Central memory CD8-positive, alpha-beta T cell (primary cell): Measurements from ENCODE around the gene LYPD4.
"Not testable (repeated sequence)": the region's sequence is repeated elsewhere in the genome, so short reads cannot be mapped to it uniquely, and the experiment has no call there.

ENCODE experiments used
- ATAC-seq: fragments of 150-1000 bp; cut with Tn5 transposase; replicated peaks from 2 replicates; pipeline ENCODE4 v1.10.0; 2022; ENCODE audit warnings: mild to moderate bottlenecking, moderate FRiP score, moderate number of reproducible peaks; ENCODE audit not compliant: poor library complexity, severe bottlenecking; ENCODE audit errors: extremely low read depth
- DNase-seq, 2 donors: peaks; one replicate each; pipeline ENCODE4 v3.0.0; 2021; ENCODE audit warnings: low spot score in 2 of 2
- H3K27ac Mint-ChIP-seq: one replicate; pipeline ENCODE4 v1.8.0; 2022; ENCODE audit warnings: low read depth, mild to moderate bottlenecking, moderate library complexity, mixed read lengths
- H3K27me3 Mint-ChIP-seq: one replicate; pipeline ENCODE4 v1.8.0; 2022; ENCODE audit warnings: mixed read lengths
- H3K36me3 Mint-ChIP-seq: one replicate; pipeline ENCODE4 v1.8.0; 2022; ENCODE audit warnings: mild to moderate bottlenecking, moderate library complexity, mixed read lengths; ENCODE audit not compliant: insufficient read depth
- H3K4me1 Mint-ChIP-seq: one replicate; pipeline ENCODE4 v1.8.0; 2022; ENCODE audit warnings: mixed read lengths
- H3K4me3 Mint-ChIP-seq: one replicate; pipeline ENCODE4 v1.8.0; 2022; ENCODE audit warnings: mild to moderate bottlenecking, moderate library complexity, mixed read lengths
- H3K9me3 Mint-ChIP-seq: one replicate; pipeline ENCODE4 v1.8.0; 2022; ENCODE audit warnings: mixed read lengths

Gene LYPD4

DNA sequence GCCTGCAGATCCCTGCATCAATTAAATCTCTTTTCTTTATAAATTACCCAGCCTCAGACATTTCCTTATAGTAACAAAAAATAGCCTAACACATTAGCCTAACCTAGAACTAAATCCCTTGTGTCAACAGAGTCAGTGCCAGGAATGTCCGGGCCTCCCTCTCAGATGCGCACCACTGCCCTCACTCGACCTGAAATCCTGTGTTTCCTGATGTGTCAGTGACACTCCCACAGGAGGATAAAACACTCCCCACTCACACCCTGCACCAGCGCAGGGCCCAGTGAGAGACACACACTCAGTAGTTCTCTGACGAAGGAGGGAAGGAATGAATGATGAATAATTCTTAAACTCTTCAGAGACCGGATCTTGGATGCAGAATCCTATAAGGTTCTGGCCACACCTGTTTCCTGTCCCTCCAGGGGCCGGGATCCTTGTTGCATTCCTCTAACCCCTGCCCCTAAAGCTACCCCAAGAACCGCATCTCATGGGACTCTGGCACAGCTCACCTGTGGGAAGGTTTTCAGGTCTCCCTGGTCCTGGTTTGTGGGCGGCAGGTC is 45.0 kb downstream of the LYPD4 start:
- peaks cover 7% of the 10 kb centered on the region for H3K4me1 Mint-ChIP-seq
- H3K27me3 Mint-ChIP-seq = peaks cover 52% of the 10 kb centered on the region
- no peaks in the 10 kb centered on the region for H3K9me3 Mint-ChIP-seq
- H3K4me3 Mint-ChIP-seq = no peak overlapping the region
- H3K36me3 Mint-ChIP-seq = peaks cover 4% of the 10 kb centered on the region
- no peak overlapping the region for H3K27ac Mint-ChIP-seq
- no peak for ATAC-seq
- no peak for DNase-seq

DNA sequence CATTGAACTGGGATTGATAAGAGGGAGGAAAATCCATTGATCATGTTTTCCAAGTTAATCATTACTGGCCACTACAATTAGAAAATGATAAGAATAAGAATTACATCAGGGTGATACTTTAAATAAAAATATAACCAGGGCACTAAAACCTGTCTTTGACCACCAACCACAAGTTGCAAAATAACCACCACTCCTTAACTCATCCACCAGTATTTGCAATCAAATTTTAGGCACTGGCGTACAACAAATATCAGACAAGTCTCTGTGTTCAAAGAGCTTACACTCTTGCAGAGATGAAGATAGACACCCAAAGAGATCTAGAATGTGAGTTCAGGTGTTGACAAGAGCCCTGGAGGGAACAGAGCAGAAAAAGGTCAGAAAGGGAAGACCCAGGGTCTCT is 47.6 kb downstream of the LYPD4 start:
- Mint-ChIP-seq H3K36me3 (peaks cover 5% of the 10 kb centered on the region), H3K27ac (no peak overlapping the region), H3K9me3 (no peaks in the 10 kb centered on the region), H3K4me1 (peaks cover 7% of the 10 kb centered on the region), H3K27me3 (peaks cover 74% of the 10 kb centered on the region), H3K4me3 (no peak overlapping the region)
- ATAC-seq (no peak), DNase-seq (no peak)

DNA sequence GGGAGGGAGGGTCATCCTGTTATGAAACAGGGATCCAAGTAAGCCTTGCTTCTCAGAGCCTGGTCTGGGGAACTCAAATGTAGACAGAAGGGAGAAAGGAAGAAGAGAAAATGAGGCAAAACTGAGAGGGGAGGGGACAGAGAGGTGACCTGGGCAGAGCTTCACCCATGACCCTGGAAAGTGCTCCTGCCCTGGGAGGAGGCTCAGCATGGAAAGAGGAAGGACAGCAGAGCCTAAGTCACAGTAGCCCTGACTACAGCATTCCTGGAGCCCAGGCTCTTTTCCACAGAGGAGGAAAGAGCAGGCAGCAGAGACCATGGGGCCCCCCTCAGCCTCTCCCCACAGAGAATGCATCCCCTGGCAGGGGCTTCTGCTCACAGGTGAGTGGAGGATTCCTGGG is 48.1 kb downstream of the LYPD4 start, which contains the start of gene CEACAM3:
TSS of gene CEACAM3 (plus strand) at position 226 of the 400 bp plus-strand sequence. CDS start at position 317, 91 bp downstream.
- Mint-ChIP-seq H3K27me3 (peaks cover 79% of the 10 kb centered on the region), H3K4me3 (no peak within 1 kb of the TSS), H3K4me1 (peaks cover 7% of the 10 kb centered on the region)

DNA sequence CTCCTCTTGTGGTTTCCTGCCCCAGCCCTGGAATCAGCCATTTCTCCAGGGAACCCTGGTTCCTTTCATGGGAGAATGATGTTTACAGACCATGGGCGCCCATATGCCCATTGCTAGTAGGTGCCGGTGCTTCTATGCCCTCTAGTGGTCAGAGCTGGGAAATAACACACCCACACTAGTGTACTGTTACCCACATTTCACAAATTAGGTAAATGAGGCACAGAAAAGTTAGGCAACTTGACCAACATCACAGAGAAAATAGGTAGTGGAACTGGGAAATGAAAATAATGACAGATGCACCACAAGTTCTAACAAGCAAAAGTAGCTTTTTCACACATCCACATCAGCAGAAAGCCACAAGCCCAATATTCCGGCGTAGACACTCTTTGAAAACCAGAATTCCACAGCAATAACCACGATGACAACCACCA is 49.4 kb downstream of the LYPD4 start:
- Mint-ChIP-seq H3K4me1 (peaks cover 7% of the 10 kb centered on the region), H3K36me3 (peaks cover 4% of the 10 kb centered on the region), H3K4me3 (no peak overlapping the region)

More for the DNA sequence above, 48.1 kb downstream of the LYPD4 start, which contains the start of gene CEACAM3:
- no peaks in the 10 kb centered on the region for H3K9me3 Mint-ChIP-seq
- H3K36me3 Mint-ChIP-seq = peaks cover 5% of the 10 kb centered on the region
- DNase-seq (no peak), ATAC-seq (no peak)
- H3K27ac Mint-ChIP-seq = no peak within 1 kb of the TSS

DNA sequence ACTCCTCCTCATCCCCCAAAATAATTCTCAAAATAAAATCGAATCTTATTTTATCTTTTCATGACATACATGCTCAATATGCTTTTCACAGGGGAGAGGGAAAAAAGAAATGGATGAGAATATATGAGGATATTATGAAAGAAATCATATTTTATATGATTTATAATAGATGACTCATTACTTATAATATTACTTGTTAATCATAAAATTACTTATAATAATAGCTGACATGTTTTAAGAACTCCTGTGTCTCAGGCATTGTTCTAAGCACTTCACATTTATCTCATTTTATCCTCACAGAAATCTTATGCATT is 51.1 kb downstream of the LYPD4 start:
- Mint-ChIP-seq H3K27me3 (peaks cover 75% of the 10 kb centered on the region), H3K9me3 (no peaks in the 10 kb centered on the region), H3K36me3 (peaks cover 4% of the 10 kb centered on the region), H3K4me3 (no peak overlapping the region), H3K27ac (no peak overlapping the region), H3K4me1 (peaks cover 7% of the 10 kb centered on the region)
- DNase-seq (no peak), ATAC-seq (no peak)

More for the DNA sequence above, 49.4 kb downstream of the LYPD4 start:
- Mint-ChIP-seq H3K27me3 (peaks cover 69% of the 10 kb centered on the region), H3K27ac (no peak overlapping the region), H3K9me3 (no peaks in the 10 kb centered on the region)
- DNase-seq = peak; percentile 32 to 47
- peak; percentile 90 for ATAC-seq

DNA sequence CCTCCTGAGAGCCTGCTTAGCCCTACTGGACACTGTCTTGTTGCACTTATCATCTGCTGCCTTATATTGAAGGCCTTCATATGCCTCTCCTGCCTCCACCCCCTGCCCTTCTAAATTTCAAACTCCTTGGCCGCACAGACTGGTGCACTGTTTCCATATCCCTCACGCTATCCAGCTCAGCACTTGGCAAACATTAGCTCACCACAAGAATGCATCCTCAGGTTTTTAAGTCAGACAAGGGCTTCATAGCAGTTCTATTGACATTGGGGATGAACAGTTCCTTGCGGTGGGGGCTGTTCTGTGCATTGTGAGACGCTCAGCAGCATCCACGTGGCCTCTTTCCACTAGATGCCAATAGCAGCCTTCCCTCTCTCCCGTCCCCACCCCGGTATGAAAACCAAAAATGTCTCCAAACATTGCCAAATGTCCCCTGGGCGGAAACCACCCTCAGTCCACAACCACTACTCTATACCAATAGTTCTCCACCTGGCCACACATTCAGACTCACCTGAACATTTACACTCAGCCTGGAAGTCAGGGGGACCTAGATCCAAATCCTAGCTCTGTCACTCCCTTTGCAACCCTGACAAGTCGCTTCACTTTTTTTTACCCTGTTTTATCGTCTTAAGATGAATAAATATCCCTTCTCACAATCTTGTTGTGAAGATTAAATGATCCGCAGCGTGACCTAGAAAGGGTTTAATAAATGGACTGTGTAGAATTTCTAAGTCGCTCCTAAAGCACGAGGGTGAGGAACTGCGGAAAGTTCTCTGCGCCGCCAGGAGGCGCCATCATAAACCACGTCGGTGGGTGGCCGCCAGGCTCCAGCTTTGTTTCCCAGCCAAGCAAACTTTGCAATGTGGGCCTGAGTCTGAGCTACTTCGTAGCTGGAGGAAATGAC is 51.7 kb downstream of the LYPD4 start:
- Mint-ChIP-seq H3K36me3 (peaks cover 4% of the 10 kb centered on the region), H3K9me3 (no peaks in the 10 kb centered on the region), H3K27me3 (peaks cover 77% of the 10 kb centered on the region), H3K4me1 (peaks cover 7% of the 10 kb centered on the region), H3K27ac (no peak overlapping the region), H3K4me3 (no peak overlapping the region)
- no peak for DNase-seq
- ATAC-seq = no peak

DNA sequence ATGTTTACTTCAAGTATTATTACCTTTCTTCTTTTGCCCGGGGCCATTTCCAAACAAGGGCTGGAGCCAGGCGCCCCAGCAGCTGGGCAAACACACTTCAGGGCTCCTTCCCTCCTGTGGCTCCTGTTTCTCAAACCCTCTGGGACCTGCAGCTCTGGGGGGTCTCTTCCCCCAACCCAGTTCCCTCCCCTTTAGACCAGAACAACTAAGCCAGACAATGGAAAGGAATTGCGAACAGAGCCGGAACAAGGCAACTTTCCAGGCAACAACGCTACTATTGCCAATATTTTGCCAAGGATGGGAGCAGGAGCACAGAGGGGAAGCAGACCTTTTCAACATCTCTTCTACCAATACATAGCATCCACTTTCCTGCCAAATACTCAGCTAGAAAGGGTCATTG is 55.4 kb downstream of the LYPD4 start:
- not testable (repeated sequence) for H3K9me3 Mint-ChIP-seq, DNase-seq, H3K4me3 Mint-ChIP-seq, H3K27ac Mint-ChIP-seq, H3K36me3 Mint-ChIP-seq, ATAC-seq
- Mint-ChIP-seq H3K27me3 (peaks cover 68% of the 10 kb centered on the region), H3K4me1 (peaks cover 17% of the 10 kb centered on the region)

DNA sequence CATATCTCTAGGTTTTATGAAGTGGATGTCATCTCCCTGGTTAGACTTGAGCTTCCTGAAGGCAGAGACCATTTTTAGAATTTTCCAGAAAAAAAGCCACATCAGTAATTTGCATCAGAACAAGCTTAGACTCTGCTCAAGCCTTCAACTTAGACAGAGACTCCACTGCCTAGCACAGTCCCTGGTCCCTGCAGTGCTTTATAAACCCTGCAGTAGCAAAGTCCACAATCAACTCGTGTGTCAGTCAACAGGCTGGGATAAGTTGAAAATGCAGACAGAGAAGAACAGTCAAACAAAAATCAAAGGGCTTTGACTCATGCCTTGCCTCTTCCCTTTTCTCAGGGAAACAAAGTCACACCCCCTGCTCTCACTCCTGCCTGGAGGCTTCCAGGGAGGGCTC is 56.0 kb downstream of the LYPD4 start:
- not testable (repeated sequence) for DNase-seq, H3K4me3 Mint-ChIP-seq, H3K27ac Mint-ChIP-seq, H3K36me3 Mint-ChIP-seq, ATAC-seq, H3K9me3 Mint-ChIP-seq
- H3K27me3 Mint-ChIP-seq = peaks cover 66% of the 10 kb centered on the region
- H3K4me1 Mint-ChIP-seq = peaks cover 17% of the 10 kb centered on the region
